C4-2B (cell line): ENCODE measurements around the gene USH1G.
A peak's percentile ranks its signal among the peaks of the same experiment; 100 is the strongest.
"Not testable (repeated sequence)": the region's sequence is repeated elsewhere in the genome, so short reads cannot be mapped to it uniquely, and the experiment has no call there.

Source experiments
- H3K27ac ChIP-seq: fragments of 450-650 bp; 2 replicates; pipeline ENCODE4 v1.5.1; 2017
- CTCF ChIP-seq: fragments of 450-650 bp; conservative IDR thresholded peaks from 2 replicates; pipeline ENCODE4 v1.5.1; 2017; ENCODE audit warnings: mild to moderate bottlenecking
- ZFX ChIP-seq: fragments of 450-650 bp; IDR thresholded peaks from 2 replicates; pipeline ENCODE4 v1.6.1; 2017

Gene USH1G

DNA sequence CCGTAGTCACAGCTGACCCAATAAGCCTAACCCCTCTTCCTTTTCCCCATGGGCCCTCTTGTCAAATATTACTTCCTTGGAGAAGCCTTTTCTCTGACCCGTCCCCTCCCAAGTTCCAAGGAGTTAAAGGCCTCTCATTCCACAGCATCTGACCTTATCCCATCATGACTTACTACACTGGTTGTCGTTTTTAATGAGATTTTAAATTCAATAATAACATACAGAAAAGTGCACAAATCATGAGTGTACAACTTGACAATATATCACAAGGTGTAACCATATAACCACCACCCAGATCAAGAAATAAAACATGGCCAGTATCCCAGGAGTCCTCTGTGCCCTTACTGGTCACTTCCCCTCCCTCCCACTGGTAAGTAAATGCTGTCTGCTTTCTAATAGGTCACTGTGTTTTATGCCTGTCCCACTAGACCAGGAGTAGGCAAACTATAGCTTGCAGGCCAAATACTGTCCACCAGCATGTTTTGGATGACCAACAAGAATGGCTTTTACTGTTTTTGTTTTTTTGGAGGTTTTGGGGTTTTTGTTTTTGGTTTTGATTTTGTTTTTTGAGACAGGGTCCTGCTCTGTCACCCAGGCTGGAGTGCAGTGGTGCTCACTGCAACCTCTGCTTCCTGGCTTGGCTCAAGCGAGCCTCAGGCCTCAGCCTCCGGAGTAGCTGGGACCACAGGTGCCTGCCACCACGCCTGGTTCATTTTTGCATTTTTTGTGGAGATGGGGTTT lies 49.0 kb downstream of the USH1G start:
- TF ChIP-seq ZFX (no peak), CTCF (no peak)
- H3K27ac ChIP-seq = peak overlapping the region; percentile 87

GRCh38 chr17:74873037-74873873 lies 49.8 kb downstream of the USH1G start:
- peak overlapping the region; percentile 87 for H3K27ac ChIP-seq
- TF ChIP-seq CTCF (no peak), ZFX (no peak)

GRCh38 chr17:74872313-74873036 lies 50.6 kb downstream of the USH1G start, which contains the start of gene FDXR:
TSS of gene FDXR (minus strand) at chr17:74872994. CDS start at chr17:74872944, 50 bp downstream.
- TF ChIP-seq CTCF = no peak
- TF ChIP-seq ZFX = no peak
- peak within 1 kb of the TSS; percentile 87 for H3K27ac ChIP-seq

DNA sequence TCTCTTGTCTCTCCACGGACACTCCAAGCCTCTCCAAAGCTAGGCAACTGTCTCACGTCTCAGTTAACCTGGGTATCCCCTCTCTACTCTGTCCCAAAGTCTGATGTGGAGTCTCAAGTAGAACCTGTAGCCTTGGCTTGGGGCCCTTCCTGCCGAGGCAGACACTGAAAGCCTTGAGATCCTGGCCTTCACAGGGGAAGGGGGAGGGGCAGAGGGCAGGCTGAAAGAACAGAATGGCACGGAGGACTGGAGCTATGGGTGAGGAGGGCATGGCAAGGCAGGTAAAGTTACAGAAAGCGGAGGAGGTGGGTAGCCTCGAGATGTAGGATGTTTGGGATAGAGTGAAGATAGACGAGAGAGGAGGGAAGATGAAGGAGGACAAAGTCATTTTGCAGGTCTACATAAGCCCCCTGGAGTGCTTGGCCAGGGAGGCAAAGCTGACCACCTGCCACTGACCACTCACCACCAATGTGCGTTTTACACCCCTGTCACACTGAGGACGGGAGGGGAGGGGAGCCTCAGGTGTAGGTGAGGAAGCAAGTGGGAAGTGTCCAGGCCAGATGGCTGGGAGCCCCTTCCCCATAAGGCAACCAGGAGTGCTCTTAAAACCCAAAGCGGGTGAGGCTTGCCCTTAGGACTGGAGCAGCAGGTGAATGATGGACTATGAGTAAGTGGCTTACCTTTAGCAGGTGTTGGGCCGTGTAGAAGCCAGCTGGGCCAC lies 51.5 kb downstream of the USH1G start:
- TF ChIP-seq ZFX = no peak
- TF ChIP-seq CTCF = no peak
- peak overlapping the region; percentile 87; the same call in 1 of the 2 replicates for H3K27ac ChIP-seq

DNA sequence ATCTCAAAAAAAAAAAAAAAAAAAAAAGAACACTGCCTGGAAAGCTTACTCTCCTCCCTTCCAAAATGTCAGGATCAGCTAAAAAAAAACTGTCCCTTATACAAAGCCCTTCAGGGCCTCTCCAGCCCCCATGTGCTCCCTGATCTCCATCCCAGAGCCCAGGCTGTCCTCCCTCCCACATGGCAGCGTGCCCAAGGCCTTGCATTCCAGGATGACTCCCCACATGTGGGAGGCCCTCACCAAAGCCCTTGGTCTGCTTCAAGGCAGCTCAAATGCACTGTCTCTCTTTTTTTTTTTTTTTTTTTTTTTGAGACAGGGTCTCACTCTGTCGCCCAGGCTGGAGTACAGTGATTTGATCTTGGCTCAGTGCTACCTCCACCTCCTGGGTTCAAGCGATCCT lies 52.5 kb downstream of the USH1G start:
- TF ChIP-seq ZFX (no peak), CTCF (no peak)
- no peak overlapping the region for H3K27ac ChIP-seq

GRCh38 chr17:74870028-74870427 lies 53.0 kb downstream of the USH1G start:
- not testable (repeated sequence) for H3K27ac ChIP-seq

DNA sequence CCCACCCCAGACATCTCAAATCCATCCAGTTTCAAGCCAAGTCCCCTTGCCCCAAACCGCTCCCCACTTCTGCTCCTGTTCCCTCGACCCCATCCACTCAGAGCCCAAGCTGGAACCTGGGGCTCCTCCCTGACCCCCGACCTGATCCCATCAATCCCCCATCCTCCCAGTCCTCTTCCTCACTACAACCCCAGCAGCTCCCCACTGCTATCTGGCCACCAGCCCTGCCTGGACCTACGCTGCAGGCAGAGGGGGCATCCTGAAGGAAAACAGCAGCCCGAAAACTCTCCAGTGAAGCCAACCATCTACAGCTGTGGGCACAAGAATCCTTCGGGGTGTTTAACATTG lies 54.2 kb downstream of the USH1G start:
- TF ChIP-seq CTCF (no peak), ZFX (no peak)

More for the DNA sequence above, 54.2 kb downstream of the USH1G start:
- H3K27ac ChIP-seq = no peak overlapping the region
